Esophagus (tissue), 2 donors: Measurements from ENCODE around the gene APEX2. TPM values are rescaled to one million over a fixed set of nuclear protein-coding genes. Genes with fewer than 3 reads are reported as not detected.
"Not testable (repeated sequence)": the region's sequence is repeated elsewhere in the genome, so short reads cannot be mapped to it uniquely, and the experiment has no call there.

Source experiments
- H3K27ac ChIP-seq, 2 donors: one replicate each; pipeline ENCODE4 v1.5.1; 2013; ENCODE audit warnings: low read depth in 2 of 2, mild to moderate bottlenecking in 2 of 2, inconsistent platforms in 1 of 2, low read length in 1 of 2, moderate library complexity in 1 of 2
- H3K27me3 ChIP-seq, 2 donors: one replicate each; pipeline ENCODE4 v1.6.1; 2013; ENCODE audit warnings: low read length in 2 of 2, control low read depth in 1 of 2, mild to moderate bottlenecking in 1 of 2; ENCODE audit not compliant: insufficient read depth in 2 of 2, control insufficient read depth in 1 of 2
- H3K36me3 ChIP-seq, 2 donors: one replicate each; pipeline ENCODE4 v1.6.1; 2013; ENCODE audit warnings: low read length in 1 of 2; ENCODE audit not compliant: control insufficient read depth in 2 of 2, insufficient read depth in 2 of 2
- H3K4me1 ChIP-seq, 2 donors: one replicate each; pipeline ENCODE4 v1.6.1; 2013; ENCODE audit warnings: low read length in 1 of 2; ENCODE audit not compliant: control insufficient read depth in 2 of 2, insufficient read depth in 2 of 2
- H3K4me3 ChIP-seq, 2 donors: one replicate each; pipeline ENCODE4 v1.5.1; 2013; ENCODE audit warnings: low read length in 2 of 2, mild to moderate bottlenecking in 2 of 2, low read depth in 1 of 2, moderate library complexity in 1 of 2
- H3K9me3 ChIP-seq, 2 donors: one replicate each; pipeline ENCODE4 v1.6.1; 2013; ENCODE audit warnings: mild to moderate bottlenecking in 2 of 2, low read depth in 1 of 2, low read length in 1 of 2, moderate library complexity in 1 of 2; ENCODE audit not compliant: control insufficient read depth in 2 of 2, insufficient read depth in 1 of 2
- WGBS, 2 donors: extraction: QIAGEN DNeasy Blood & Tissue Kit; methylation state at CpG; one replicate each; pipeline ENCODE4 v1.1.7; 2013; 5-methylcytosine and 5-hydroxymethylcytosine counted together
- polyA plus RNA-seq, 2 donors: library from polyadenylated mRNA; stranded (reverse); fragments of 200-250 nt; gene quantifications; one replicate each; pipeline ENCODE4 v1.2.3, GENCODE V29; 2013
- donor health status: healthy with polysubstance abuse.
- donor health status: Bipolar disorder and iron deficiency.

The APEX2 gene
- polyA plus RNA-seq, 2 donors, result 6.6 to 14.3 TPM

DNA sequence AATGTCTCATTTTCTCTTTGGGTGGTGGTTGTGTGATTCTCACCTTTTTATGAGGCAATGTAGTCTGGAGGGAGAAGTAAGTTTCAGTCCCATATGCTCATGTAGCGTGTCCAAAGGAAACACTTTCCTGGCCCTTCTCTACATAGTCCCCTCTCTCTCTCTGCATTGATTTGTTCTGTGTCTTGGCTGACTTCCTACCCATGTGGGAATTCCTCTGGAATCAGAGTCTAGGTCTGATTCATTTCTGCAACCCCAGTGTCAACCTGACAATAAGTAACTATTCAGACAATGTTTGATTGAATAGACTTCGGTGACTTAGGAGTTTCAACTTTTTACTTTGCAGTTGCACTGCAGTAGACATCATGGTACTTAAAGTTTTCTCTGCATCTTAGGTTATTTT lies 33.3 kb downstream of the APEX2 start:
- H3K4me3 ChIP-seq, result no peak overlapping the region
- H3K4me1 ChIP-seq, result no peaks in the 10 kb centered on the region
- peaks cover 0 to 5% of the 10 kb centered on the region in 2 donors for H3K27me3 ChIP-seq
- H3K27ac ChIP-seq, result no peak overlapping the region
- H3K36me3 ChIP-seq, result no peaks in the 10 kb centered on the region
- 76 to 79% methylated on average over 2 of the region's 2 CpGs for WGBS, 2 donors
- no peaks in the 10 kb centered on the region for H3K9me3 ChIP-seq

DNA sequence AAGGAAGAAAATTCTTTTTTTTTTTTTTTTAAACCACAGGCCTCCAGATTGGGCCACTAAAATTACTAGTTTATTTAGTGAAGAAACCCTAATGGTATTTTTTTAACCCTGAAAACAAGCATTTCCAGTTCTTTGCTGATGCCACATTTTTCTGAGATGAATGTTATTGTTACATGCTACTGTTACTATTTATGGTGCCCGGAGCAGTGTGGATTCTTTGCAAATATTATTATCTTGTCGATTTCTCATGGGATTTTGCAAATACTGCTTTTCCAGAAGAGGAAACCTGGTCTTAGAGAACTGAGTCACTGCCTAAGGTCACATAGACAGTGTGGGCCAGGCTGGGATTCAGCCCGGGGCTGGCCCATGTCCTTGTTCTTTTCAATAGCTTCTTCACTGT lies 39.3 kb downstream of the APEX2 start:
- Histone ChIP-seq H3K9me3 (peaks cover 0 to 3% of the 10 kb centered on the region in 2 donors), H3K27ac (no peak overlapping the region), H3K36me3 (no peaks in the 10 kb centered on the region), H3K4me1 (no peaks in the 10 kb centered on the region), H3K4me3 (no peak overlapping the region), H3K27me3 (no peaks in the 10 kb centered on the region)
- WGBS, 2 donors, result 77 to 80% methylated on average over 3 of the region's 3 CpGs

DNA sequence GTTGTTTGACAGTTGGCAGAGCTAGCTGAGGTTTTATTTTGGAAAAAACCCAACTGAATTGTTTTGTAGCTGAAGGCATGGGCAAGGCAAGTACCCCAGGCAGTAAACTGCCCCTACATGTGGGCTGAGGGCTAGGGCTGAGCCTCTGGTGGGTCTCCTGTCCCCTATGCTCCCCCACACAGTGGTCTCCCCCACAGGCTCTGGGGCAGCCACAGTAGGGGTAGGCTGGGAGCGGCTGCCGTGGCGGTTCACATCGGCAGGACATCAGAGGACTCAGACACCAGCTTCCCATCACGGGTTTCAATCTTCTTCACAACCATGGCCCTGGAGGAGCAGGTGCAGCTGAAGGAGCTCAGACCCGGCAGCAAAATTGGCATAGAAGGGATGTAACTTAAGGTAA lies 41.4 kb downstream of the APEX2 start:
- Histone ChIP-seq H3K4me3 (no peak overlapping the region), H3K27ac (no peak overlapping the region), H3K4me1 (no peaks in the 10 kb centered on the region), H3K36me3 (no peaks in the 10 kb centered on the region), H3K9me3 (peaks cover 0 to 3% of the 10 kb centered on the region in 2 donors), H3K27me3 (no peaks in the 10 kb centered on the region)
- 98% methylated on average over 6 of the region's 6 CpGs for WGBS, 2 donors

DNA sequence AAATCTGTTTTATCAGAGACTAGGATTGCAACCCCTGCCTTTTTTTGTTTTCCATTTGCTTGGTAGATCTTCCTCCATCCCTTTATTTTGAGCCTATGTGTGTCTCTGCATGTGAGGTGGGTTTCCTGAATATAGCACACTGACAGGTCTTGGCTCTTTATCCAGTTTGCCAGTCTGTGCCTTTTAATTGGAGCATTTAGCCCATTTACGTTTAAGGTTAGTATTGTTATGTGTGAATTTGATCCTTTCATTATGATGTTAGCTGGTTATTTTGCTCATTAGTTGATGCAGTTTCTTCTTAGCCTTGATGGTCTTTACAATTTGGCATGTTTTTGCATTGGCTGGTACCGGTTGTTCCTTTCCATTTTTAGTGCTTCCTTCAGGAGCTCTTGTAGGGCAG lies 50.4 kb downstream of the APEX2 start:
- H3K36me3 ChIP-seq, H3K4me3 ChIP-seq, H3K9me3 ChIP-seq, H3K27me3 ChIP-seq, H3K4me1 ChIP-seq, H3K27ac ChIP-seq: not testable (repeated sequence)
- 75 to 86% methylated on average over 2 of the region's 2 CpGs for WGBS, 2 donors

DNA sequence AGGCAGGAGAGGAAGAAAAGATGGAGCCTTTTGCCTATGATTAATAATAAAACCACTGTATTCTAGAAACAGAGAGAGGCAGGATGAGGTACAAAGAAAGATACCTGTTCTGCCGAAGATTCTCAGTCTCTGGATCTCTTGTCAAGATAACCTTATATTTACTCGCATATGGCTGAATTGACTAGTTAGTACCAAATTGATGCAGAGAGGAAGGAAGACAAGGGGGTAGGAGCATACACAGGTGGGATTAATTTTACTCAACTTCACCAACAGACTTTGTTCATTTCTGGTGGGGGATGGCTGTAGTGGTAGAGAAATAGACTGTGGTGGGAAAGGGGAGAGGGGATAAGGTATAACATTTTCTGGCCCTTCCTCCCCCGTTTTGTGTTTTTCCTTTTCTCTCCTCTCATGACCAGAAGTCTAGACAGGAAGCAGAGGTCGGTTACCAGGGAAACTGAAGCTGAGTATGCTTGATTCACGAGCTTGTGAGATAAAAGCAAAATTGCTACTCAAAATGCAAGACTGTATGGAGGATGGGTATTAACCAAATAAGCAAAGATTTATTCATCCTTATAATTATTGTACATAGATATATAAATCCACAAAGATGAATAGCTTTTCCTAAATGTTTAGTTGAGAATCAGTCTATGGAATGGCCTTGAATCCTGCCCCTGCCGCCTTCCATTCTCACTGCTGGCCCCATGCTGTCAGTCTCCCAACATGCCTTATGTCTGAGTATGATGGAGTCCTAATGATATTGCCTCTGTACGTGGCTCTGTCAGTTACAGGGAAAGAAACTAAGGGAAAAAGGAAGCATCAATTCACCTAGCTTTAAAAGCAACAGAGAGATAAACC lies 56.9 kb downstream of the APEX2 start:
- Histone ChIP-seq H3K4me3 (no peak overlapping the region), H3K27ac (no peak overlapping the region), H3K36me3 (no peaks in the 10 kb centered on the region), H3K4me1 (no peaks in the 10 kb centered on the region), H3K9me3 (no peaks in the 10 kb centered on the region), H3K27me3 (no peaks in the 10 kb centered on the region)
- WGBS, 2 donors, result 25 to 41% methylated on average over 7 of the region's 7 CpGs

DNA sequence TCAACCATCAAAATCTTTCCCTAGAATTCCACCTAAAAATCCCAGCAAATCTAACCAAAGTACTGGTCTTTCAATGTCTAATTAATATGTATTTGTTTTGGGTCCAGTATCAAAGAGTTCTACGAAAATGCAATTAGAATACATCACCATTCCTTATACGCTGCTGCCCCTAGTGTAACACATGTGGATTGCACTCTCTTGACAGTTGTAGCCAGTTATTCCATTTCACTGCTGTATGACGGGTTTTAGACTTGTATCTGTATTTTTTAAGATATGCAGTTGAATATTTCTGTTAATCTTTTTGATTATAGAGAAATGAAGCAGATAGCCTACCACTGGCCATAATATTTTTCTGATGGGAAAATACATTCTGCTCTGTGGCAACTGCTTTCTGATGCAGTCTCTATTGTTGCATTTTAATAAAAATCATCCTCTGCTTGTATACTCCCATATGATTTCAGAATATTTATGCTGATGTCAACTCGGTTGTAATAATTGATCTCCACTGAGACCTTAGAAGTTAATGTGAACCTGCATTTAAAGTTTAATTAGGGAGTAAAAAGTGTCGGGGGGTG lies 57.6 kb downstream of the APEX2 start:
- Histone ChIP-seq H3K27me3 (no peaks in the 10 kb centered on the region), H3K27ac (no peak overlapping the region), H3K9me3 (no peaks in the 10 kb centered on the region), H3K4me1 (no peaks in the 10 kb centered on the region), H3K4me3 (no peak overlapping the region), H3K36me3 (no peaks in the 10 kb centered on the region)
- WGBS, 2 donors, result 18 to 22% methylated on average over 5 of the region's 5 CpGs

Other genes with a start within 250 kb of the APEX2 start
- not detected for gene ITIH6, start 202.1 kb upstream of the APEX2 start, polyA plus RNA-seq
- 10 to 100 TPM; 36.2 to 52.5 TPM for gene MAGED2, start 192.6 kb upstream of the APEX2 start, polyA plus RNA-seq
- 1 to 10 TPM; 2.9 to 6.0 TPM for gene TRO, start 79.5 kb upstream of the APEX2 start, polyA plus RNA-seq
- under 1 TPM; 0.11 to 0.26 TPM for gene PFKFB1, start 6.2 kb upstream of the APEX2 start, polyA plus RNA-seq
- gene ALAS2, start 30.6 kb downstream of the APEX2 start, polyA plus RNA-seq, result not detected
- under 1 TPM in 1 of 2 donors, not detected in 1; 0.49 TPM for gene PAGE2B, start 74.7 kb downstream of the APEX2 start, polyA plus RNA-seq
- not detected for gene PAGE2, start 88.7 kb downstream of the APEX2 start, polyA plus RNA-seq
- gene PAGE5, start 220.0 kb downstream of the APEX2 start, polyA plus RNA-seq, result not detected